GM21447 (cell line): Measurements from ENCODE around the gene ZNF710.
A peak's percentile ranks its signal among the peaks of the same experiment; 100 is the strongest.
"Not testable (repeated sequence)": the region's sequence is repeated elsewhere in the genome, so short reads cannot be mapped to it uniquely, and the experiment has no call there.

Experiments
- ATAC-seq: cut with Tn5 transposase; IDR thresholded peaks from one replicate; pipeline ENCODE4 v1.9.1; 2021; ENCODE audit not compliant: unreplicated experiment

The ZNF710 gene, protein sequence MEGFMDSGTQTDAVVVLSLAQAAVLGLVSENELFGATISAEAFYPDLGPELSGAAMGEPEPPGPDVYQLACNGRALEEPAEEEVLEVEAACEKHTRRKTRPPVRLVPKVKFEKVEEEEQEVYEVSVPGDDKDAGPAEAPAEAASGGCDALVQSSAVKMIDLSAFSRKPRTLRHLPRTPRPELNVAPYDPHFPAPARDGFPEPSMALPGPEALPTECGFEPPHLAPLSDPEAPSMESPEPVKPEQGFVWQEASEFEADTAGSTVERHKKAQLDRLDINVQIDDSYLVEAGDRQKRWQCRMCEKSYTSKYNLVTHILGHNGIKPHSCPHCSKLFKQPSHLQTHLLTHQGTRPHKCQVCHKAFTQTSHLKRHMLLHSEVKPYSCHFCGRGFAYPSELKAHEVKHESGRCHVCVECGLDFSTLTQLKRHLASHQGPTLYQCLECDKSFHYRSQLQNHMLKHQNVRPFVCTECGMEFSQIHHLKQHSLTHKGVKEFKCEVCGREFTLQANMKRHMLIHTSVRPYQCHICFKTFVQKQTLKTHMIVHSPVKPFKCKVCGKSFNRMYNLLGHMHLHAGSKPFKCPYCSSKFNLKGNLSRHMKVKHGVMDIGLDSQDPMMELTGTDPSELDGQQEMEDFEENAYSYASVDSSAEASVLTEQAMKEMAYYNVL

GRCh38 chr15:90001062-90001682, at the start of gene ZNF710:
ZNF710 (plus strand) TSS chr15:90001324; CDS start chr15:90067138, 65,814 bp downstream.
- peak; percentile 28 for ATAC-seq

- no peak for ATAC-seq
Observed at GRCh38 chr15:89954541-89954940, 46.6 kb upstream of the ZNF710 start.

DNA sequence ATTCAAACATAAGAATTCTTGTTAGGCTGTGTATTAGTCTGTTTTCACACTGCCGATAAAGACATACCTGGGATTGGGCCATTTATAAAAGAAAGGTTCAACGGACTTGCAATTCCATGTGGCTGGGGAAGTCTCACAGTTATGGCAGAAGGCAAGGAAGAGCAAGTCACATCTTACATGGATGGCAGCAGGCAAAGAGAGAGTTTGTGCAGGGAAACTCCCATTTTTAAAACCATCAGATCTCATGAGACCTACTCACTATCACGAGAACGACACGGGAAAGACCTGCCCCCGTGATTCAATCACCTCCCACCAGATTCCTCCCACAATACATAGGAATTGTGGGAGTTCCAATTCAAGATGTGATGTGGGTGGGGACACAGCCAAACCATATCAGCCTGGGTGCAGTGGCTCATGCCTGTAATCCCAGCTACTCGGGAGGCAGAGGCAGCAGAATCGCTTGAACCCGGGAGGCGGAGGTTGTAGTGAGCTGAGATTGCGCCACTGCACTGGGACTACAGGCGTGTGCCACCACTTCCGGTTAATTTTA, 45.6 kb upstream of the ZNF710 start:
- not testable (repeated sequence) for ATAC-seq

DNA sequence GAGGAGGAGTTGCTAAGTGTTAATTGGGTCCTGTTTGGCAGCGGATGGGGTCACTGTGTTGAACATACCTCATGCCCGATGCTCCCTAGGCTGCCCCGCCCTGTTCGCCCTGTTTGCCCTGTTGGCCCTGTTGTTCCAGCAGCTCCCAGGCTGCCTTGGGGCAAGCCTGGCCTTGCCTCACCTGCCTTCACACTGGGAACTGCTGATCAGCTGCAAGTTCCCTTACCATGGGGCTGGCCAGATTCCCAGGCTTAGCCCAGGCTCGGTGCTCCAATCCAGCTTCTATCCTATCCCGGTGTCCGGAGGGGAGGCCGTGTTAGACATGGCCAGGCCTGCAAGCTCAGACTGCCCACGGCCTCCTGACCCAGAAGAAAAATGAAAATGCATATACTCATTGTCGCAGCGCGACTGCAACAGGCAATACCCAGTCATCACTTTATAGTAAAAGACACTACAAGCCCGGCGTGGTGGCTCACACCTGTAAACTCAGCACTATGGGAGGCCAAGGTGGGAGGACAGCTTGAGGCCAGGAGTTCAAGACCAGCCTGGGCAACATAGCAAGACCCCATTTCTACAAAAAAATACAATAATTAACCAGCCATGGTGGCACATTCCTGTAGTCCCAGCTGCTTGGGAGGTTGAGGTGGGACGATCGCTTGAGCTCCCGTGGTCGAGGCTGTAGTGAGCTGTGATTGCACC, 42.9 kb upstream of the ZNF710 start:
- ATAC-seq, result no peak

DNA sequence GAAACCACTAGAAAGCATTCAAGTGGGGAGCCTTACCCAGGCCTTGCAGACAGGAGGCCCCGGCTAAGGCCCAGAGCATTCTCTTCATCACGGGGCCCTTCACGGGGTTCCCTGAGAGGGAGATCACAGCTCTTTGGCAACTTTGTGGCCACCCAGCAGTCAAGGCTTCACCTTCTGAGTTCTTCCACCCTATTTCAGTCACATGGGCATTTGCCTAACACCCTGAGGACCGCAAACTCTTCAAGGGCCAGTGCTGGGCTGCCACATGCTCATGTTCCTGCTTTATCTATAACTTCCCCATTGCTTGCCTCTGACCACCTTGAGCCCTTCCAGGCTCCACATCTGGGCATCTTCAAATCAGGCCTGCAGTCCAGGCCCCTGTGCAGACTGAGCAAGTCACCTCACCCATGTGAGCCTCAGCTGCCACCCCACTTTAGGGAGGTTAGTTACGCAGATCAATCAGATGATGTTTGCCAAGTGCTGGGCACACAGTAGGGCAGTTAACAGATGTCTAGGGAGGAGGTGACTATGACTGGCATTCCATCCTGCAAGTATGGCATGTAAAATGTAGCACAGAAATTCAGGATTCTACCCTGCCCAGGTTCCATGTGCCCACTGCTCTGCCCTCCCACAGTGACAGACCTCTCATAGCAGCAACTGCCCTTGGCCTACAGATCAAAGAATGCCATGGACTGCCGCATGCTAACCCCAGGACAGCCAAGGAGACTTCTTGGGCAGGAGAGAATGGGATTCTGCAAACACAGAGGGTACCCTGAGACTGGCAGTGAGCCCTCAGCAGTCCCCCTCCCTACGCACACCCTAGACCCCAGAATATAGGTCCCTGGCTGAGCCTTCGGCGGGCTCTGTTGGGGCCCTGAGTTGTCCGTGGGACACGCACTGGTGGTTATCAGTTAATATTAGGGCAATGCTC, 37.6 kb upstream of the ZNF710 start:
- no peak for ATAC-seq

DNA sequence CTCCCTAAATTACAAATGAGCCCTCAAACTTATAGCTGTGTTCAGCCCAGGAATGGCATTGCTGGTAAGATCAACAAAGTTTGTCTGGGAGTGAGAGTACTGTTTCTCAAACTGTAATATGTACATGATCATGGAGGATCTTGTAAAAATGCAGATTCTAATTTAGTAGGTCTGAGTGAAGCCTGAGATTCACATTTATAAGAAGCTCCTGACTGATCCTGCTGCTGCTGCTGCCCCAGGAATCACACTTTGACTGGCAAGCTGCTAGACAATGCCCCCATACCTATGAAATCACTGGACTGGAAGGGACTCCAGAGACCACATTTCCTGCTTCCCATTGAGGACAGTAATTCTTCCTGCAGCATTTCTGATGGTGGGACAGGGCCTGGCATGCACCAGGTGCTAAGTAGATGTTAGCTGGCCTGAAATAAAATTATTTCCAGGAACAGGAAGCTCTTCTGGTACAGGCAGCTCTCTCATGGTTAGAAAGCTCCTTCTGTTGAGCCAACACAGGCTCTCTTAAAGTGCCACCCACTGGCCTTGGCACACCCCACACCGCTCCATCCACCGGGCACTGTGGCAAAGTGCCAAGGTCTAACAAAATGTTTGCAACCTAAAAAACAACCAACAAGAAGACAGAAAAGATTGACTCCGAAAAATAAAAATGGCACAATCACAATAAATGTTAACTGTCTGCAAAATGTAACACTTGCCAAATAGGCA, 36.7 kb upstream of the ZNF710 start:
- ATAC-seq, result no peak

DNA sequence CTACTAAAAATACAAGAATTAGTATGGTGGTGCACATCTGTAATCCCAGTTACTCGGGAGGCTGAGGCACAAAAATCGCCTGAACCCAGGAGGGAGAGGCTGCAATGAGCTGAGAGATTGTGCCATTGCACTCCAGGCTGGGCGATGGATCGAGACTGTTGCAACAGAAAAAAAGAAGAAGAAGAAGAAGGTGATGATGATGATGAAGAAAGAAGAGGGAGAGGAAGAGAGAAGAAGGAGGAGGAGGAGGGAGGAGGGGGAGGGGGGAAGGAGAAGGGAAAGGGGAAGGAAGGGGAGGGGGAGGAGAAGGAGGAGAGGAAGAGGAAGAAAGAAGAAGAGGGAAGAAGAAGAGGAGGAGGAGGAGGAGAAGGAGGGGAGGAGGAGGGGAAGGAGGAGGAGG, 33.2 kb upstream of the ZNF710 start:
- no peak for ATAC-seq

DNA sequence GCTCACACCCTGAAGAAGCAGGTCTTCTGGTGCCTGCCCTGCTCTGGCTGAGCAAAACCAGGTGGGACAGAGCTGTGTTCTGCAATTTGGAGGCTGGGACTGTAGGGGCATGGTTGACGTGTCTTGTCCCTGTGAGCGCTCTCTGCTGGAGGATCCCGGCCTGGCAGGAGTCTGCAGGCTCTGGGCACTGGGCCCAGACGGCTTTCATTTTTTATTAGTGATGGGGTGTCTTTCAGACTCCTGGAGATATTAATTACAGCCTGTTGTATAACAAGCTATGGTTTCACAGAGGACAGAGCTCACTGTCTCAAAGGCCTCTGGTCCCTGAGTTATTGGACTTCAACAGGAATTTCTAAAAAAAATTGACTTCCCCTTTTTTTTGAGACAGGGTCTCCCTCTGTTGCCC, 29.5 kb upstream of the ZNF710 start:
- ATAC-seq, result peak; percentile 100

DNA sequence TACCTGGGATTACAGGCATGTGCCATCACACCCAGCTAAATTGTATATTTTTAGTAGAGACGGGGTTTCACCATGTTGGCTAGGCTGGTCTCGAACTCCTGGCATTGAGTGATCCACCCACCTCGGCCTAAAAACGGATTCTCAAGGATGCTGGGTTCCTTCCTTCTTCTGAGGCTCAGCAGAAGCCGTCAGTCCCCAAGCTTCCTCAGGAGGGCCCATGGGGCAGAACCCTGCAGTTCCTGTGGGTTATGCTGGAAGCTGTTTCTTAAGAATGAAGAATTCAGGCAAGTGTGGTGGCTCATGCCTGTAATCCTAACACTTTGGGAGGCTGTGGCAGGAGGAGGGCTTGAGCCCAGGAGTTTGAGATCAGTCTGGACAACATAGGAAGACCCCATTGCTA, 29.0 kb upstream of the ZNF710 start:
- no peak for ATAC-seq

- ATAC-seq, result no peak
Observed at GRCh38 chr15:89975482-89976245, 25.5 kb upstream of the ZNF710 start.

GRCh38 chr15:89976246-89976600, 24.9 kb upstream of the ZNF710 start:
- ATAC-seq, result no peak

GRCh38 chr15:89977836-89978235, 23.3 kb upstream of the ZNF710 start:
- ATAC-seq, result not testable (repeated sequence)

DNA sequence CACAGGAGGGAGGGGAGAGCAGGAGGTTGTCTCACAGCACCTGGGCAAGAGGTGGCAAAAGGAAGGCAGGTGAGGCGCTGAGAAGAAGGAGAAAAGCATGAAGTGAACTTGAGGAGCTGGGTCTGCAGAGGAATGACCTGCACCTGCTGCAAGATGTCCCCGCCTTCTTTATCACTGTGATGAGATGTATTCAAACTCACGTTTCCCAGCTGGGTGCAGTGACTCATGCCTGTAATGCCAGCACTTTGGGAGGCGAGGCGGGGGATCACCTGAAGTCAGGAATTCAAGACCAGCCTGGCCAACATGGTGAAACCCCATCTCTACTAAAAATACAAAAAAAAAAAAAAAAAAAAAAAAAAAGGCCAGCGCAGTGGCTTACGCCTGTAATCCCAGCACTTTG, 22.2 kb upstream of the ZNF710 start:
- ATAC-seq, result no peak

- no peak for ATAC-seq
Observed at GRCh38 chr15:89980896-89981295, 20.2 kb upstream of the ZNF710 start.

DNA sequence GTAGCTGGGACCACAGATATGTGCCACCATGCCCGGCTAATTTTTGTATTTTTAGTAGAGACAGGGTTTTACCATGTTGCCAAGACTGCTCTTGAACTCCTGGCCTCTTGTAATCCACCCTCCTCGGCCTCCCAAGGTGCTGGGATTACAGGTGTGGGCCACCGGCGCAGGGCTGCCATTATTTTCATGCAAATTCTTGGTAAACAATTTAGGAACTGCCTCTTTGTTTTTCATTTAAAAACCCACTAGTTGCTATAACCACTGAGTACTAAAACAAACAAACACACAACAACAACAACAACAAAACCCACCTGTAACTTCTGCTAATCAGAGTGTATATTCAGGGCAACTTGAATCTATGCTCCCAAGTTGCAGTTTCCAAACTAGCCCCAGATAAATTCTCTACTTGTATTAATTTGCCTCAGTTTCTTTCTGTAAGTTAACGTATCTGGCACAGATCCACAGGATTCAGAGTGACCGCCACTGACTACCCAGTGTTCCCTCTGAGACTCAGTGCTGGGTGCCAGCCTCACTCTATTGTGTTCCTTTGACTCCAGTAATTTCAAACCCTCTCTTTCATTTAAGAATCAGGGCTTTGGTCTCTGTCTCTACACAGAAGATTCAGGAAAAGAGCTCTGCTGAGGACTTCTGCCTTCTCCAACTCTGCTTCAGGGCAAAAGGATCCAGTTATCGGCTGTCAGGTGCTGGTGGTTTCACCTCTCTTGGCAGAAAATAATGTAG, 18.6 kb upstream of the ZNF710 start:
- ATAC-seq, result no peak

DNA sequence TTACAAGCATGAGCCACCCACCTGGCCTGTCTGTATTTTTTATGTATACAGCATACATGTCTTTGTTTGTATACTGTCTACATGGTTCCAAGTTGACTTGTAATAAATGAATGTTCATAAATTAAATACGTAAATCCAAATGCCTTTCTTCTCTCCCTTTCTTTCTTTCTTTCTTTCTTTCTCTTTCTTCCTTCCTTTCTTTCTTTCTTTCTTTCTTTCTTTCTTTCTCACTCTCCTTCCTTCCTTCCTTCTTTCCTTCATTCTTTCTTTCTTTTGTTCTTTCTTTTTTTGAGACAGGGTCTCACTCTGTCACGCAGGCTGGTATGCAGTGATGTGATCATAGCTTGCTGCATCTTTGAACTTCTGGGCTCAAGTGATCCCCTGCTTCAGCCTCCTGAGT, 17.1 kb upstream of the ZNF710 start:
- ATAC-seq, result no peak

- ATAC-seq, result no peak
Observed at GRCh38 chr15:89984421-89985010, 16.6 kb upstream of the ZNF710 start.

DNA sequence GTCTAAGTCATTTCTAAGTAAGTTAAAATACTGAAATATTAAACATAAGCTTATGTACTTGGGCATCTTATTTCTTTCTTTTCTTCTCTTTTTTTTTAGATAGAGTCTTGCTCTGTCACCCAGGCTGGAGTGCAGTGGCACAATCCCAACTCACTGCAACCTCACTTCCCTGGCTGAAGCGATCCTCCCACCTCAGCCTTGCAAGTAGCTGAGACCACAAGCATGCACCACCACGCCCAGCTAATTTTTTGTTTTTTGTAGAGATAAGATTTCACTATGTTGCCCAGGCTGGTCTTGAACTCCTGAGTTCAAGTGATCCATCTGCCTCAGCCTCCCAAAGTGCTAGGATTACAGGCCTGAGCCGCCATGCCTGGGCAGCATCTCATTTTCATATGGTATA, 16.0 kb upstream of the ZNF710 start:
- ATAC-seq, result no peak
